GM19395 (cell line): Measurements from ENCODE around the gene ERGIC2.
"Not testable (repeated sequence)": the region's sequence is repeated elsewhere in the genome, so short reads cannot be mapped to it uniquely, and the experiment has no call there.

ENCODE experiments used
- ATAC-seq: cut with Tn5 transposase; IDR thresholded peaks from one replicate; pipeline ENCODE4 v1.9.1; 2021; ENCODE audit warnings: mild to moderate bottlenecking, moderate library complexity; ENCODE audit not compliant: unreplicated experiment

The ERGIC2 gene

GRCh38 chr12:29304388-29304787 is 76.6 kb downstream of the ERGIC2 start:
- ATAC-seq = no peak

- ATAC-seq = no peak
These were observed 79.9 kb downstream of the ERGIC2 start for GRCh38 chr12:29301114-29301513.

GRCh38 chr12:29299633-29300032 is 81.3 kb downstream of the ERGIC2 start:
- peak; percentile 65 for ATAC-seq

GRCh38 chr12:29291226-29291625 is 89.7 kb downstream of the ERGIC2 start:
- ATAC-seq = no peak

- not testable (repeated sequence) for ATAC-seq
These were observed 90.5 kb downstream of the ERGIC2 start for GRCh38 chr12:29290475-29290874.

- ATAC-seq = no peak
These were observed 92.9 kb downstream of the ERGIC2 start for GRCh38 chr12:29288031-29288430.

- no peak for ATAC-seq
These were observed 93.3 kb downstream of the ERGIC2 start for GRCh38 chr12:29287622-29288021.
